Trophoblast cell (in vitro differentiated cells and primary cell): ENCODE measurements around the gene CTPS2.
A peak's percentile ranks its signal among the peaks of the same experiment; 100 is the strongest.

Experiments used
- DNase-seq, 2 donors: peaks; one replicate each; pipeline ENCODE4 v3.0.0-alpha.2; 2016
- H2AFZ ChIP-seq: 2 replicates; pipeline ENCODE4 v1.6.1; 2013; ENCODE audit warnings: low read length, moderate library complexity, mild to moderate bottlenecking; ENCODE audit not compliant: insufficient read depth, poor library complexity
- H2AK5ac ChIP-seq: 2 replicates; pipeline ENCODE4 v1.6.1; 2013; ENCODE audit warnings: mild to moderate bottlenecking, low read length
- H2BK120ac ChIP-seq: 2 replicates; pipeline ENCODE4 v1.6.1; 2013; ENCODE audit warnings: low read length, mild to moderate bottlenecking, moderate library complexity; ENCODE audit not compliant: insufficient read depth, poor library complexity
- H2BK12ac ChIP-seq: 2 replicates; pipeline ENCODE4 v1.6.1; 2013; ENCODE audit warnings: mild to moderate bottlenecking, low read length, moderate library complexity
- H2BK5ac ChIP-seq: 2 replicates; pipeline ENCODE4 v1.6.1; 2013; ENCODE audit warnings: low read length, low read depth, moderate library complexity, mild to moderate bottlenecking; ENCODE audit not compliant: poor library complexity
- H3K14ac ChIP-seq: 2 replicates; pipeline ENCODE4 v1.6.1; 2013; ENCODE audit warnings: mild to moderate bottlenecking, low read length
- H3K18ac ChIP-seq: 2 replicates; pipeline ENCODE4 v1.6.1; 2013; ENCODE audit warnings: mild to moderate bottlenecking, low read length
- H3K23ac ChIP-seq: 2 replicates; pipeline ENCODE4 v1.6.1; 2013; ENCODE audit warnings: low read length
- H3K27ac ChIP-seq: 2 replicates; pipeline ENCODE4 v1.5.1; 2013; ENCODE audit warnings: low read depth, mild to moderate bottlenecking, inconsistent platforms, low read length, moderate library complexity
- H3K27me3 ChIP-seq: 2 replicates; pipeline ENCODE4 v1.6.1; 2013; ENCODE audit warnings: inconsistent platforms, mild to moderate bottlenecking, low read length, moderate library complexity; ENCODE audit not compliant: insufficient read depth
- H3K36me3 ChIP-seq, 2 experiments: 1 replicate in 1 of 2; 2 replicates in 1 of 2; pipeline ENCODE4 v1.6.1; 2013; ENCODE audit warnings: low read length in 2 of 2, mild to moderate bottlenecking in 2 of 2, moderate library complexity in 1 of 2; ENCODE audit not compliant: insufficient read depth in 2 of 2, control insufficient read depth in 1 of 2
- H3K4ac ChIP-seq: 2 replicates; pipeline ENCODE4 v1.6.1; 2013; ENCODE audit warnings: low read depth, mild to moderate bottlenecking, low read length, moderate library complexity
- H3K4me1 ChIP-seq, 2 experiments: 1 replicate in 1 of 2; 2 replicates in 1 of 2; pipeline ENCODE4 v1.6.1; 2013; ENCODE audit warnings: low read length in 2 of 2, mild to moderate bottlenecking in 2 of 2, moderate library complexity in 1 of 2; ENCODE audit not compliant: insufficient read depth in 2 of 2, control insufficient read depth in 1 of 2
- H3K4me2 ChIP-seq: 2 replicates; pipeline ENCODE4 v1.6.1; 2013; ENCODE audit warnings: inconsistent platforms, mild to moderate bottlenecking, low read length, moderate library complexity
- H3K4me3 ChIP-seq: 2 replicates; pipeline ENCODE4 v1.5.1; 2013; ENCODE audit warnings: mild to moderate bottlenecking, low read depth, low read length, inconsistent platforms
- H3K79me1 ChIP-seq: one replicate; pipeline ENCODE4 v1.6.1; 2013; ENCODE audit warnings: low read length
- H3K79me2 ChIP-seq: 2 replicates; pipeline ENCODE4 v1.6.1; 2013; ENCODE audit warnings: low read length, mild to moderate bottlenecking; ENCODE audit not compliant: control insufficient read depth, insufficient read depth, poor library complexity
- H3K9ac ChIP-seq: 2 replicates; pipeline ENCODE4 v1.6.1; 2013; ENCODE audit warnings: mild to moderate bottlenecking, low read length
- H3K9me3 ChIP-seq: 2 replicates; pipeline ENCODE4 v1.6.1; 2013; ENCODE audit warnings: low read depth, mild to moderate bottlenecking, control low read depth, inconsistent platforms, low read length; ENCODE audit not compliant: insufficient read depth
- H4K12ac ChIP-seq: 2 replicates; pipeline ENCODE4 v1.6.1; 2013; ENCODE audit warnings: low read depth, mild to moderate bottlenecking, low read length, moderate library complexity
- H4K8ac ChIP-seq: 2 replicates; pipeline ENCODE4 v1.6.1; 2013; ENCODE audit warnings: low read depth, mild to moderate bottlenecking, low read length, moderate library complexity
- H4K91ac ChIP-seq: one replicate; pipeline ENCODE4 v1.6.1; 2013; ENCODE audit warnings: low read depth, mild to moderate bottlenecking, low read length, moderate library complexity
- WGBS: extraction: QIAGEN DNeasy Blood & Tissue Kit; methylation state at CpG from one replicate; pipeline ENCODE4 v1.1.7; 2013; ENCODE audit warnings: missing lambda C conversion rate; ENCODE audit not compliant: insufficient read length, insufficient coverage; ENCODE audit errors: extremely low coverage; 5-methylcytosine and 5-hydroxymethylcytosine counted together

Gene CTPS2

DNA sequence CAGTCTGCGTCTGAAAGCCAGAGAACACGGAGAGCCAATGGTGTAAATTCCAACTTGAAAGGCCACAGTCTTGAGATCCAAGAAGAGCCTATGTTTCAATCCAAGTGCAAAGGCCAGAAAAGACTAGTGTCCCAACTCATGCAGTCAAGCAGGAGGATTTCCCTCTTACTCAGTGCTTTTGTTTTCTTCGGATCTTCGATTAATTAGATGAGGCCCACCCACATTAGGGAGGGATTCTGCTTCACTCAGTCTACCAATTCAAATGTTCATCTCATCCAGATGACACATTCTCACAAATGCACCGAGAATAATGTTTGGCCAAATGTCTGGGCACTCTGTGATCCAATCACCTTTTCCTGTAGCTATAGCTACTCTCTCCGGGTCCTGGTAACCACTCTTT lies 154.0 kb downstream of the CTPS2 start:
- H3K27me3 ChIP-seq: no peaks in the 10 kb centered on the region
- no peak overlapping the region for H3K27ac ChIP-seq
- no peaks in the 10 kb centered on the region for H3K79me1 ChIP-seq
- no peaks in the 10 kb centered on the region for H3K4me1 ChIP-seq
- no peak overlapping the region for H3K14ac ChIP-seq
- no peak overlapping the region for H2BK120ac ChIP-seq
- DNase-seq: no peak
- H3K23ac ChIP-seq: no peak overlapping the region
- H3K79me2 ChIP-seq: no peaks in the 10 kb centered on the region
- no peak overlapping the region for H3K18ac ChIP-seq
- no peak overlapping the region for H2AK5ac ChIP-seq
- H3K4me2 ChIP-seq: no peak overlapping the region
- no peak overlapping the region for H4K12ac ChIP-seq
- H4K8ac ChIP-seq: no peak overlapping the region
- no peak overlapping the region for H3K4me3 ChIP-seq
- no peak overlapping the region for H3K4ac ChIP-seq
- no peak overlapping the region for H4K91ac ChIP-seq
- WGBS: no CpG with 5 or more reads among the region's 6 CpGs
- no peak overlapping the region for H2AFZ ChIP-seq
- H2BK5ac ChIP-seq: no peak overlapping the region
- no peak overlapping the region for H3K9ac ChIP-seq
- no peak overlapping the region for H2BK12ac ChIP-seq
- no peaks in the 10 kb centered on the region for H3K9me3 ChIP-seq
- no peaks in the 10 kb centered on the region for H3K36me3 ChIP-seq

GRCh38 chrX:16552546-16552945 lies 159.9 kb downstream of the CTPS2 start:
- no CpG with 5 or more reads among the region's 3 CpGs for WGBS
- H3K79me2 ChIP-seq: no peaks in the 10 kb centered on the region
- H4K12ac ChIP-seq: no peak overlapping the region
- no peak overlapping the region for H2BK5ac ChIP-seq
- no peaks in the 10 kb centered on the region for H3K36me3 ChIP-seq
- no peaks in the 10 kb centered on the region for H3K27me3 ChIP-seq
- DNase-seq: peak; percentile 63 to 84
- H4K8ac ChIP-seq: no peak overlapping the region
- H2AK5ac ChIP-seq: no peak overlapping the region
- H3K79me1 ChIP-seq: no peaks in the 10 kb centered on the region
- H3K18ac ChIP-seq: no peak overlapping the region
- H3K14ac ChIP-seq: no peak overlapping the region
- H3K4me1 ChIP-seq: no peaks in the 10 kb centered on the region
- H2BK12ac ChIP-seq: no peak overlapping the region
- no peak overlapping the region for H4K91ac ChIP-seq
- H3K4me2 ChIP-seq: no peak overlapping the region
- no peak overlapping the region for H3K9ac ChIP-seq
- H3K4me3 ChIP-seq: no peak overlapping the region
- H3K27ac ChIP-seq: no peak overlapping the region
- H2BK120ac ChIP-seq: no peak overlapping the region
- H3K9me3 ChIP-seq: no peaks in the 10 kb centered on the region
- H3K4ac ChIP-seq: no peak overlapping the region
- H3K23ac ChIP-seq: no peak overlapping the region
- no peak overlapping the region for H2AFZ ChIP-seq

GRCh38 chrX:16547644-16548043 lies 164.8 kb downstream of the CTPS2 start:
- Histone ChIP-seq H3K9me3 (no peaks in the 10 kb centered on the region), H4K12ac (no peak overlapping the region), H3K36me3 (no peaks in the 10 kb centered on the region), H3K23ac (no peak overlapping the region), H3K4me1 (no peaks in the 10 kb centered on the region), H3K79me1 (no peaks in the 10 kb centered on the region), H2BK5ac (no peak overlapping the region), H2BK12ac (no peak overlapping the region), H2BK120ac (no peak overlapping the region), H4K8ac (no peak overlapping the region), H3K4ac (no peak overlapping the region), H2AFZ (no peak overlapping the region), H3K9ac (no peak overlapping the region), H2AK5ac (no peak overlapping the region), H3K4me2 (no peak overlapping the region), H3K14ac (no peak overlapping the region), H3K79me2 (no peaks in the 10 kb centered on the region), H4K91ac (no peak overlapping the region), H3K27ac (no peak overlapping the region), H3K18ac (no peak overlapping the region), H3K4me3 (no peak overlapping the region), H3K27me3 (no peaks in the 10 kb centered on the region)
- peak in 1 of 2 donors; percentile 74 for DNase-seq
- no CpG with 5 or more reads among the region's 1 CpG for WGBS

DNA sequence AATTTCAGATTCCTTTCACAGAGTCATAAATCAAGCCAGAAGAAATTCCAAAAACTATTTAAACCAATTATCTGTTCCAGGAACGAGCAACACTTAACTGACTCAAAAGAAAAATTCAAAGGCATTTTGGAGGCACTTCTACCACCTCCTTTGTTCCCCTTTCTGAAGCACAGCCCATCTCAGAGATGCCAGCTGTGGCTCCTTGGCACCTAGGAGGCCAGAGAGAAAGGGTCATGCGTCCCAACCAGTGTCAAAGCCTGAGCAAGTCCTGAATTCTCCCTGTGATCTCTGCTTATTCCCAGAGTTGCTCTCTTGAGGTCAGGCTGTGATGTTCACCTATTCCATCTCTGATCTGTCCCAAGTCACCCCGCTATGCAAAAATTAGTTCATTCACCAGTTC lies 167.5 kb downstream of the CTPS2 start:
- H3K36me3 ChIP-seq: no peaks in the 10 kb centered on the region
- no peaks in the 10 kb centered on the region for H3K4me1 ChIP-seq
- peak in 1 of 2 donors; percentile 4 for DNase-seq
- no peak overlapping the region for H3K4ac ChIP-seq
- no peaks in the 10 kb centered on the region for H3K79me1 ChIP-seq
- no peak overlapping the region for H2BK5ac ChIP-seq
- no peak overlapping the region for H3K4me2 ChIP-seq
- no peak overlapping the region for H3K14ac ChIP-seq
- no peak overlapping the region for H2BK120ac ChIP-seq
- H3K27me3 ChIP-seq: no peaks in the 10 kb centered on the region
- no peak overlapping the region for H3K9ac ChIP-seq
- no peak overlapping the region for H3K18ac ChIP-seq
- no peaks in the 10 kb centered on the region for H3K79me2 ChIP-seq
- H4K8ac ChIP-seq: no peak overlapping the region
- no peak overlapping the region for H3K27ac ChIP-seq
- no peak overlapping the region for H4K91ac ChIP-seq
- H3K4me3 ChIP-seq: no peak overlapping the region
- no CpG with 5 or more reads among the region's 3 CpGs for WGBS
- H3K9me3 ChIP-seq: no peaks in the 10 kb centered on the region
- no peak overlapping the region for H4K12ac ChIP-seq
- no peak overlapping the region for H3K23ac ChIP-seq
- H2BK12ac ChIP-seq: no peak overlapping the region
- no peak overlapping the region for H2AFZ ChIP-seq
- no peak overlapping the region for H2AK5ac ChIP-seq
